ENCODE measurements around the gene PPP1R15A.
"Not testable (repeated sequence)": the region's sequence is repeated elsewhere in the genome, so short reads cannot be mapped to it uniquely, and the experiment has no call there.

Gene PPP1R15A

DNA sequence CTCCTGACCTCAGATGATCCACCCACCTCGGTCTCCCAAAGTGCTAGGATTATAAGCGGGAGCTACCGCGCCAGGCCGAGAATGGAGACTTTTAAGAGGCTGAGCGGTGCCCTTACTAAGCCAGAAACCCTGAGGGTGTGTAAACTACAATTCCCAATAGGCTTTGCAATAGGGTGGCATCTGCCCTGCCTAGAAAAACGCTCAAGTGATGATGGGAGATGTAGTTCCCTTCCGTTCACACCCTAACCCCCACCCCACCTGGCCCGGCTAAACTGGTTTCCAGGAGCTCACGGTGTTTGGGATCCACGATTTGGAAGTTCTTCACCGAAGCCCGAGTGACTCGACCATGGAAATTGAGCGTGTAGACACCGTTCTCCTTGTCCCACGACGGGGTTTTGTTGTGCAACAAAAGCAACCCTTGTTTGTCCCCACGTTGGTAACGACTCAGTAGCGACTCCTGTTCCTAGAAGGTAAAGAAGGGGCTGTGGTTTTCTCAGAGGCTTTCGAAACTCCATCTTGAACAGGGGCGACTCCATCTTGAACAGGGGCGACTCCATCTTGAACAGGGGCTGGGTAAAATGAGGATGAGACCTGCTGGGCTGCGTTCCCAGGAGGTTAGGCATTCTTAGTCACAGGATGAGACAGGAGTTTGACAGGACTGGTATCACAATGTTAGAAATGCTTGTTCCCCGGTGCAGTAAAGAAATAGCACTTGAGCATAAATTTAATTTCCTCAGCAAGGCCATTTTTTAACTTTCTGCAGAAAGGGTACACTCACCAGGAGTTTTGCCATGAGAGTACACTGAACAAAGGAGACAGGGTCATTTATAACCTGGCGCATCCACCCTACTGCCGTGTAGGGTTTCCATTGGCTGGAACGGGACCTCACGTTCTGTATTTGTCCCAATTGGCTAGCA is 9.8 kb downstream of the PPP1R15A start:
- DNase-seq (ENCODE audit: low read depth), result no peak

DNA sequence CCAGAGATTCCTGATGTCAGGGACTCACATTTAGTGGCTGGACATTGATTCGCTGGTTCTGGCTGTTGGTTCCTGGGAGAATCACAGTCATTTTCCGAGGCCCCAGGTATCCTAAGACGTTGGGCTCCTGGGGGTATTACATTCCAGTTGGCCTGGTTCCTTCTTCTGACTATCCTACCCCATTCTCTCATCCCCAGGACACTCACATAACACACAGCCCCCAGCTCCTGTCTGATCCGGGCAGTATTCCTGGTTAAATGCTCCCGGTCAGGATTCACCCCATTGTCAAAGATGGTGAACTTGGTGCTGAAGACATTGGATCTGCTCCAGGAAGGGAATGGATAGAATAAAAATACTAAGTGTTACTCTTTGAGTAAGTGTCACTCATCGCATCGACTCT is 11.5 kb downstream of the PPP1R15A start:
- DNase-seq (ENCODE audit: low read depth), result no peak

- DNase-seq (ENCODE audit: low read depth), result no peak
These were observed 15.8 kb downstream of the PPP1R15A start for GRCh38 chr19:48887861-48888612.

DNA sequence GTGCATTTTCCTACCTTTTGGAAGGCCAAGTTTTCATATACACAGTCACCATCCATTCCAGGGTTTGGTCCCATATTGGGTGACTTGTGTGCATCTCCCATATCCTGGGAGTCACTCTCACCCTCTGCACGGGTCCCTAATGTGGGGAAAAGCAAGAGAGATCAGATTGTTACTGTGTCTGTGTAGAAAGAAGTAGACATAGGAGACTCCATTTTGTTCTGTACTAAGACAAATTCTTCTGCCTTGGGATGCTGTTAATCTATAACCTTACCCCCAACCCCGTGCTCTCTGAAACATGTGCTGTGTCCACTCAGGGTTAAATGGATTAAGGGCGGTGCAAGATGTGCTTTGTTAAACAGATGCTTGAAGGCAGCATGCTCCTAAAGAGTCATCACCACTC is 17.3 kb downstream of the PPP1R15A start:
- not testable (repeated sequence) for DNase-seq (ENCODE audit: low read depth)

- no peak for DNase-seq (ENCODE audit: low read depth)
These were observed 18.3 kb downstream of the PPP1R15A start for GRCh38 chr19:48890551-48890950.

DNA sequence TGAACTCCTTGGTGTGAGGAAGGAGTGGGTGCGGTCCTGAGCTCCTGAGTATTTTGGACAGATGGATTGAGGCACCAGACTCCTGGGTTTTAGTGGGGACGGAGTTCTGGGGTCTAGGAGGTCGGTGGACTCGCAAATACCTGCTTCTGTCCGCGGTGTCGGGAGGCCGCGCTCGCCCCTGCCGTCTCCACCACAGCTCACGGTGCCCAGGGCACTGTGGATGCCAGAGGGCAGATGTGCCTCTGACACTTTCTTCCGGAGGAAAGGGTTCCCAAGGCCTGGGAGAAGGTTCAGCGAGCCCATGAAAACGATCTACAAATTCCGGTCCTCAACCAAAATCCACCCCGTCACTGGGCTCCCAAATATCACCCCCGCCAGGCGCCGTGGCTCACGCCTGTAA is 23.0 kb downstream of the PPP1R15A start:
- DNase-seq (ENCODE audit: low read depth), result no peak

DNA sequence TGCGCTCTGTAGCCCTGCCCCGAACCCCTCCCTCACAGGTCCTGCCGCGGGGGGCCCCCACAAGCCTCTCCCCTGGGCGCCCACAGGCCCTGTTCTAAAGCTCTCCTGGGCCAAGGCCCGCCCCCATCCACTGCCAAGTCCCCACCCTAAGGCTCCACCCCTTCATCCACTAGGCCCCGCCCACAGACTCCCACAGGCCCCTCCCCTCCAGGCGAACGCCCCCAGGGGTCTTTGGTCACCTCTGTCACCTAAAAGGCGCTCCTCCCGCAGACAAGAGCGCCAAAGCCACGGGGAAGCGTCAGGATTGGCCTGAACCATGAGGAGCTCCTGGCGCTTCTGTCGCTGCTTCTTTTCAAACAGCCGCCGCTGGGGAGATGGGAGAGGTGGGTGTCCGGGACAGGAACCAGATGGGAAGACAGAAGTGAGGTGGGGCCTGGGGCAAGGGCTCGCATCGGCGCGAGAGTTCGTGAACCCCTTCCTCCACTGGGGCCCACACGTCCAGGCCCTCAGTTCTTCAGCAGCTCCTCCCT is 24.0 kb downstream of the PPP1R15A start:
- DNase-seq (ENCODE audit: low read depth), result no peak

GRCh38 chr19:48897181-48897580 is 25.0 kb downstream of the PPP1R15A start:
- DNase-seq (ENCODE audit: low read depth), result no peak

- DNase-seq (ENCODE audit: low read depth), result not testable (repeated sequence)
These were observed 27.1 kb downstream of the PPP1R15A start for GRCh38 chr19:48899386-48899749.

- peak; percentile 98 for DNase-seq (ENCODE audit: low read depth)
These were observed 27.7 kb downstream of the PPP1R15A start, which contains the start of gene NUCB1 for GRCh38 chr19:48899781-48900476. Gene NUCB1 (plus strand): TSS chr19:48900312. CDS start chr19:48900797, 485 bp downstream.

DNA sequence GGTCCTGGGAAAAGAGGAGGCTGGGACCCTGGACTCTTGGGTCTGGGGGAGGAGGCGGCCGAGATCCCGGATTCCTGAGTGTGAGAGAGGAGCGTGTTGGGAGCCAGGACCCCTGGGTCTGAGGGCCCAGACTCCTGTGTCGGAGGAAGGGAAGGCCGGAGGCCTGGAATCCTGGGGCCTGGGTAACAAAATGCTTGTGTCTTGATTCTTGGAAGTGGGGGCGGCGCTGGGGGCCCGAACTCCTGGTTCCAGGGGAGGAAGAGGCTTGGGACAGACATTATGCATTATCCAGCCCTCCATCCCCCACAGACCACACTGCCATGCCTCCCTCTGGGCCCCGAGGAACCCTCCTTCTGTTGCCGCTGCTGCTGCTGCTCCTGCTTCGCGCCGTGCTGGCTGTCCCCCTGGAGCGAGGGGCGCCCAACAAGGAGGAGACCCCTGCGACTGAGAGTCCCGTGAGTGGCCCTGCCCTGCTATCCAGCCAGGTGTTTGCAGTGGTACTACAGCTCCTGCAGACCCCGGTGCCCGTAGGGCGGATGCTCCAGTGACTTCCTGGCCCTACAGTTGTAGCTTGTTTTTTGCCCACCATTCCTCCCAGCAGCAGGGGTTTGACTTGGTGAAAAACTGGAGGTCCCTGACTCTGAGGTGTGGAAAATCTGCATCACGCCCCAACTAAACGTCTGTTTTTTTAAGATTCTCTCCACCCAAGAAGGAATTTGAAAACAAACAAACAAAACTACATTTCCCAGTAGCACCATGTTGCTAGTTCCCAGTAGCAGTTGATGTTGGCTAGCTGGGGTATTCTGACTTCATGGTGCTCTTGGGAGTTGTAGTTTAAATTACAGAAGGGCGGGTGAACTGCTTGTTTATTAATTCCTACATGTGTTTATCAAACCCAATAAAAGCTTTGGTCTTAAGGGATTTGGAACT is 28.5 kb downstream of the PPP1R15A start:
- DNase-seq (ENCODE audit: low read depth), result no peak

DNA sequence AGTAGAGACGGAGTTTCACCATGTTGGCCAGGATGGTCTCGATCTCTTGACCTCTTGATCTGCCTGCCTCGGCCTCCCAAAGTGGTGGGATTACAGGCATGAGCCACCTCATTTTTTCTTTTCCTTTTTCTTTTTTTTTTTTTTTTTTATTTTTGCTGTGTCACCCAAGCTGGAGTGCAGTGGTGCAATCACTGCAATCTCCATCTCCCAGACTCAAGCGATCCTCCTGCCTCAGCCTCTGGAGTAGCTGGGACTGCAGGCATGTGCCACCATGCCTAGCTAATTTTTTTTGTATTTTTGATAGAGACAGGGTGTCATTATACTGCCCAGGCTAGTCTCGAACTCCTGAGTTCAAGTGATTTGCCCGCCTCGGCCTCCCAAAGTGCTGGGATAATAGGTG is 30.1 kb downstream of the PPP1R15A start:
- DNase-seq (ENCODE audit: low read depth), result not testable (repeated sequence)

DNA sequence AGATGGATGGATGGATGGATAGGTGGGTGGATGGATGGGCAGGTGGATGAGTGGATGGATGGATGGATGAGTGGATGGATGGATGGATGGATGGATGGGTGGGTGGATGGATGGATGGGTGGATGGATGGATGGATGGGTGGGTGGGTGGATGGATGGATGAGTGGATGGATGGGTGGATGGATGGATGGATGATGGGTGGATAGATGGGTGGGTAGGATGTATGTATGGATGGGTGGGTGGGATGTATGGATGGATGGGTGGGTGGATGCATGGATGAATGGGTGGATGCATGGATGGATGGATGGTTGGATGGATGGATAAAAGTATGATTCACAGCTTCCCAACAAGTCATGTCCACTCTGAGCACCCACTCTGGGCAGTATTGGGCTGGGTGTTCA is 31.6 kb downstream of the PPP1R15A start:
- DNase-seq (ENCODE audit: low read depth), result not testable (repeated sequence)

- DNase-seq (ENCODE audit: low read depth), result no peak
These were observed 33.4 kb downstream of the PPP1R15A start for GRCh38 chr19:48905664-48906063.

- no peak for DNase-seq (ENCODE audit: low read depth)
These were observed 34.1 kb downstream of the PPP1R15A start for GRCh38 chr19:48906324-48906723.

DNA sequence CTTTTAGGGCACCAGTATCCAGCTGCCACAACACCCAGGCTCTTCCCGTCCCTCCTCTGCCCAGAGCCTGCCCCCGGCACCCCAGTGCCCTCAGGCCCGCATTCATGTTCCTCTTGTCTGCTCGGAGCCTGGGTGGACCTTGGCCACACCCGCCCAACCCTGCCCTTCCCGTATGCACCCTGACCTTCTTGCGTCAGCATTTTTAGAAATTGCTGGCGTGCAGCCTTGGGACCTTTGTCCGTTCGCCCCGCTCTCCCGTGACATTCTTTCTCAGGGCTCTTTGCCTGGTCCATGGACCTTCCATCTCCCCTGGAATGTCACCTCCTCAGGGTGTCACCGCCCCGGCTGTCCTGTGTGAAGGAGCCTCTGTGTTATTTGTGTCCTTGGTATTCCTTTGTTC is 35.5 kb downstream of the PPP1R15A start:
- DNase-seq (ENCODE audit: low read depth), result no peak

- not testable (repeated sequence) for DNase-seq (ENCODE audit: low read depth)
These were observed 37.3 kb downstream of the PPP1R15A start for GRCh38 chr19:48909424-48910077.

GRCh38 chr19:48910803-48911202 is 38.6 kb downstream of the PPP1R15A start:
- no peak for DNase-seq (ENCODE audit: low read depth)

GRCh38 chr19:48913114-48913889 is 41.1 kb downstream of the PPP1R15A start:
- no peak for DNase-seq (ENCODE audit: low read depth)

- DNase-seq (ENCODE audit: low read depth), result no peak
These were observed 42.0 kb downstream of the PPP1R15A start for GRCh38 chr19:48914181-48914580.

Data from activated T-cell treated with anti-CD3 and anti-CD28 coated beads for 1 hour (primary cell).